ENCODE measurements around the gene NIT1.

The NIT1 gene

DNA sequence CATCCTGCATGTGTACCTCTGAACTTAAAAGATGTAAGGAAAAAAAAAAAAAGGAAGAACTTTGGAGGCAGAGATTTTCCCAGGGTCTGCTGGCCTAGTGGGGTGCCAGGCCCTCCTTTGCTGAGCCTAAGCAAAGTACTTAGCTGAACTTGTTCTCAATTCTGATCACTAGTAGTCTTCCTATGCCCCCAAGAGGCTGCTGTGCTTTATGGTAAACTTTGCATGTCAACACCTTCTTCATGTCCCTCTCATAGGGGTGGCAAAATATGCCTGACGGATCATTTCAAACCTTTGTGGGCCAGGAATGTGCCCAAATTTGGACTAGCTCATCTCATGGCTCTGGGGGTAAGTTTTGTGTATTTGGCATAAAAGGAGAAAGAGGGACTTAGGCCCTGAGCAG, 40.0 kb downstream of the NIT1 start:
- no peak for DNase-seq (ENCODE audit: low read depth in 2 of 2)

DNA sequence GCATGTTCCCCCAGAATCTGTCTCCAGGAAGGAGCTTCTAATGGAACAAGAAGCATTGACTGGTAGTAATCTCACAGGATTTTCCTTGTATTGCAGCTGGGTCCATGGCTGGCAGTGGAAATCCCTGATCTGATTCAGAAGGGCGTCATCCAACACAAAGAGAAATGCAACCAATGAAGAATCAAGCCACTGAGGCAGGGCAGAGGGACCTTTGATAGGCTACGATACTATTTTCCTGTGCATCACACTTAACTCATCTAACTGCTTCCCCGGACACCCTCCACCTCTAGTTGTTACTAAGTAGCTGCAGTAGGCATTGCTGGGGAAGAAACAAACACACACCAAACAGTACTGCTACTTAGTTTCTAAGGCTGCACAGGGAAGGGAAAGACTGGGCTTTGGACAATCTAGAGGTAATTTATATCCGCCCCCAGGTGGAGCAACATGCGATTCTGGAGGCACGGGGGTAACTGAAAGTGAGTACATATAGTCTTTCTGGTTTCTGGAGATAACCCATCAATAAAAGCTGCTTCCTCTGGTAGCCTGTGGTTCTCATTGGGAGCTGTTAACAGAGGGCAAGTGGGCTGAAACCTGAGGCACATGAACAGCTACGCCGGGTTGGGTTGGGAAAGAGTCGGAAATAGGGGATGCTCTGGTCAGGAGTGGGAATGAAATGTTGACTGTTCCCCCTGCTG, 40.6 kb downstream of the NIT1 start:
- DNase-seq (ENCODE audit: low read depth in 2 of 2) = no peak

DNA sequence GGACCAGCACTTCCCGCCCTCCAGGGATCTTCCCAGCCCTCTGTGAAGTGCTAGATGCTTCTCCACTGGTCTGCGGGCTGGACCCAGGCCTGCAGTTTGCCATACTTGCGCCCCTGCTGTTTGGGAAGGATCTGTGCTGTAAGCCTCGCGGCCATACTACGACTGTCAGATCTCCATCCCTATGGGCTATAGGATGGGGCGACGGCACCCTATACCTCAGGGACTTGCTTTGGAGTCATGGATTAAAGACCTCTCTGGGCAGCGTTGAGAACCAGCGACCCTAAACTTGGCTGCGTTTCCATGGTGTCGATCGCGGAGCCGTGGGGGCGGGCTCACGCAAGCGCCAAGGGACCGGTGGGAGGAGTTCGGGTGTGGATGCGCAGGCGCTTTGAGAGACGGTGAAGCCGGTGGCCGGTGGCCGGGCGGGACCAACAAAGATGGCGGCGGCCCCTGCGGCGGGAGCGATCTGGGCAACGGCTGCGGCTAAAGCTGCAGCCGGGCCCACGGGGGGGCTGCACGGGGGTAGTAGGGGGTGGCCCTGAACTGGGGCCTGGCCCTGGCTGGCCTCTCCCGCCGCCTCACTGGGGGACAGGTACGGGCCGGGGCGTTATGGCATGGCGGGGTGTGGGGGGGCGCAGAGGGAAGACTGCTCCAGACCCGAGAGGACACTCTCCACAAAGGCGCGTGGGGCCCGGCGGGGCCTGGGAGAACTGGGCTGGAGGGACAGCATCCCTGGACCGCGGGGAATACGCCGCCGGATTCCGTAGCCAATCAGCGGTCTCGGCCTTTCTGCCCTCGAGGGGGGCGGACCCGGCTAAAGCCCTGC, 41.4 kb downstream of the NIT1 start, which contains the start of gene USP21:
Gene USP21 (plus strand): TSS at position 414 of the 826 bp plus-strand sequence. CDS start 1,141 bp downstream, outside the sequence.
- peak; percentile 81 to 88 for DNase-seq (ENCODE audit: low read depth in 2 of 2)

DNA sequence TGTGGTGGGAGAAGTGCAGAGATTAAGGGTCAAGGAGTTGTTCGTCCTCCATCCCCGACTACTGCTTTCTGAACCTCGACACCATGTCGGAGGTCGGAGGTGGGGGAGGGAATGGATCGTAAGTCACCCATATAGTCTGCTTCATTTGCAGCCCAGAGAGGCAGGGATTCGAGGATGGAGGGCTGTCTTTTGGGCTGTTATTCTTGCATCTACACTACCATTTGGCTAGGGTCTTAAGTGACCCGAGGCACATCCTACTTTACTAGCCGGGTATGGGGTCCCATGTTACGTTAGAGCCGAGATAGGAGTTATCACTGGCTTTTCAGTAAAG, 42.0 kb downstream of the NIT1 start:
- no peak for DNase-seq (ENCODE audit: low read depth in 2 of 2)

- DNase-seq (ENCODE audit: low read depth in 2 of 2) = no peak
These were observed 42.8 kb downstream of the NIT1 start for GRCh38 chr1:161160671-161161145.

GRCh38 chr1:161161652-161162051, 43.7 kb downstream of the NIT1 start:
- no peak for DNase-seq (ENCODE audit: low read depth in 2 of 2)

DNA sequence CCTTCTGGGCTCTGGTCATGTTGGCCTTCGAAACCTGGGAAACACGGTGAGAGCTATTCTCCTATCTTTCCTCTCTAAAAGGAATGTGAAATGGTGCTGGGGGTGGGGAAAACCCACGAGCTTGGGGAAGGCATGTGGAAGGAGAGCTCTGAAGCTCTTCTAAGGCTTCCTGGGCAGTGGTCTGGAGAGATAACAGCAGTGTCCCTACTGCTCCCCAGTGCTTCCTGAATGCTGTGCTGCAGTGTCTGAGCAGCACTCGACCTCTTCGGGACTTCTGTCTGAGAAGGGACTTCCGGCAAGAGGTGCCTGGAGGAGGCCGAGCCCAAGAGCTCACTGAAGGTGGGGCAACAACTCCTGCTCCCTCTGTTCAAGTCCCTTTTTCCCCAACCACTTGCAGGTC, 44.1 kb downstream of the NIT1 start:
- no peak for DNase-seq (ENCODE audit: low read depth in 2 of 2)

DNA sequence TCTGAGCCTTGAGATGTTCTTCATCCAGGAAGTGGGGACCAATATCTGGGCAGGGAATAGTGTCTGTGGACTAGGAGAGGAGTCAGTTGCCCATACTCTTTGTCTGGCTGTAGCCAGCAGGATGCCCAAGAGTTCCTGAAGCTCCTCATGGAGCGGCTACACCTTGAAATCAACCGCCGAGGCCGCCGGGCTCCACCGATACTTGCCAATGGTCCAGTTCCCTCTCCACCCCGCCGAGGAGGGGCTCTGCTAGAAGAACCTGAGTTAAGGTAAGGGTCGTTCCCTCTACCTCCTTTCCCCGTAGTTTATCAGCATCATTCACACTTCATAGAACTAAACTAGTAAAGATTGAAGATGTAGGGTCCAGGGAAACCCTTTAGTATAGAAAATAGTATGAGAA, 44.9 kb downstream of the NIT1 start:
- no peak for DNase-seq (ENCODE audit: low read depth in 2 of 2)

GRCh38 chr1:161163793-161164192, 45.9 kb downstream of the NIT1 start:
- DNase-seq (ENCODE audit: low read depth in 2 of 2) = no peak

GRCh38 chr1:161164901-161165610, 47.2 kb downstream of the NIT1 start:
- DNase-seq (ENCODE audit: low read depth in 2 of 2) = no peak

GRCh38 chr1:161165742-161166668, 48.1 kb downstream of the NIT1 start, which contains the start of gene PPOX:
Gene PPOX (plus strand): TSS chr1:161166426. CDS start chr1:161166848, 422 bp downstream.
- peak; percentile 72 to 84 for DNase-seq (ENCODE audit: low read depth in 2 of 2)

- no peak for DNase-seq (ENCODE audit: low read depth in 2 of 2)
These were observed 49.0 kb downstream of the NIT1 start for GRCh38 chr1:161166669-161167548.

DNA sequence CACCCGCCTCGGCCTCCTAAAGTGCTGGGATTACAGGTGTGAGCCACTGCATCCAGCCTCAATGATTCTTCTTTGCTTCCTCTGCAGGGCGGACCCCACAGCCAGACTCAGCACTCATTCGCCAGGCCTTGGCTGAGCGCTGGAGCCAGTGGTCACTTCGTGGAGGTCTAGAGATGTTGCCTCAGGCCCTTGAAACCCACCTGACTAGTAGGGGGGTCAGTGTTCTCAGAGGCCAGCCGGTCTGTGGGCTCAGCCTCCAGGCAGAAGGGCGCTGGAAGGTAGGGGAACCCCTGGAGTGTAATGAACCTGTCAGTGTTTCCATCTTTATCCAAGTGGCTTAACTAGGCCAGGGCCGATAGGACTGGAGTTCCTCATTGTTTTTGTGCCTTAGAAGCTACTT, 51.0 kb downstream of the NIT1 start:
- no peak for DNase-seq (ENCODE audit: low read depth in 2 of 2)

Data from stimulated activated CD8-positive, alpha-beta memory T cell treated with anti-CD3 and anti-CD28 coated beads, Interleukin-2, amount 100 ng/mL, for 1 hour (primary cell).